Measurements from ENCODE around the gene EFCAB8.
A peak's percentile ranks its signal among the peaks of the same experiment; 100 is the strongest.

The EFCAB8 gene

GRCh38 chr20:32858701-32859372, at the start of gene EFCAB8:
EFCAB8 (plus strand) TSS chr20:32858923; CDS start chr20:32863793, 4,870 bp downstream.
- no peak for DNase-seq

- no peak for DNase-seq
These were observed 48.8 kb upstream of the EFCAB8 start for GRCh38 chr20:32809907-32810306.

- DNase-seq: no peak
These were observed 47.8 kb upstream of the EFCAB8 start for GRCh38 chr20:32810941-32811340.

- no peak for DNase-seq
These were observed 46.8 kb upstream of the EFCAB8 start for GRCh38 chr20:32811886-32812285.

GRCh38 chr20:32819992-32820697, 38.6 kb upstream of the EFCAB8 start:
- DNase-seq: peak; percentile 87

- no peak for DNase-seq
These were observed 37.9 kb upstream of the EFCAB8 start for GRCh38 chr20:32820698-32821377.

GRCh38 chr20:32822225-32822624, 36.5 kb upstream of the EFCAB8 start:
- no peak for DNase-seq

- DNase-seq: peak; percentile 22
These were observed 35.6 kb upstream of the EFCAB8 start for GRCh38 chr20:32823078-32823477.

- DNase-seq: no peak
These were observed 34.8 kb upstream of the EFCAB8 start for GRCh38 chr20:32823737-32824588.

- no peak for DNase-seq
These were observed 30.6 kb upstream of the EFCAB8 start for GRCh38 chr20:32828029-32828680.

GRCh38 chr20:32829311-32830005, 29.3 kb upstream of the EFCAB8 start:
- no peak for DNase-seq

- no peak for DNase-seq
These were observed 28.3 kb upstream of the EFCAB8 start for GRCh38 chr20:32830437-32830836.

GRCh38 chr20:32831982-32832381, 26.7 kb upstream of the EFCAB8 start:
- DNase-seq: no peak

GRCh38 chr20:32832664-32833063, 26.1 kb upstream of the EFCAB8 start:
- DNase-seq: no peak

GRCh38 chr20:32834972-32835371, 23.8 kb upstream of the EFCAB8 start:
- DNase-seq: no peak

- DNase-seq: no peak
These were observed 21.6 kb upstream of the EFCAB8 start for GRCh38 chr20:32837157-32837556.

- DNase-seq: no peak
These were observed 19.3 kb upstream of the EFCAB8 start for GRCh38 chr20:32839227-32839981.

- no peak for DNase-seq
These were observed 18.8 kb upstream of the EFCAB8 start for GRCh38 chr20:32839982-32840285.

GRCh38 chr20:32841174-32841573, 17.5 kb upstream of the EFCAB8 start:
- no peak for DNase-seq

GRCh38 chr20:32841632-32842031, 17.1 kb upstream of the EFCAB8 start:
- no peak for DNase-seq

Measured in stimulated activated CD4-positive, alpha-beta T cell treated with anti-CD3 and anti-CD28 coated beads, Interleukin-4, amount 100 ng/mL, for 24 hours (primary cell).